ENCODE data around the gene TMEM125. TPM values are rescaled to one million over a fixed set of nuclear protein-coding genes. Genes with fewer than 3 reads are reported as not detected.

TMEM125 gene
- total RNA-seq, 1 experiment from 2014 or later = 3.1 TPM

DNA sequence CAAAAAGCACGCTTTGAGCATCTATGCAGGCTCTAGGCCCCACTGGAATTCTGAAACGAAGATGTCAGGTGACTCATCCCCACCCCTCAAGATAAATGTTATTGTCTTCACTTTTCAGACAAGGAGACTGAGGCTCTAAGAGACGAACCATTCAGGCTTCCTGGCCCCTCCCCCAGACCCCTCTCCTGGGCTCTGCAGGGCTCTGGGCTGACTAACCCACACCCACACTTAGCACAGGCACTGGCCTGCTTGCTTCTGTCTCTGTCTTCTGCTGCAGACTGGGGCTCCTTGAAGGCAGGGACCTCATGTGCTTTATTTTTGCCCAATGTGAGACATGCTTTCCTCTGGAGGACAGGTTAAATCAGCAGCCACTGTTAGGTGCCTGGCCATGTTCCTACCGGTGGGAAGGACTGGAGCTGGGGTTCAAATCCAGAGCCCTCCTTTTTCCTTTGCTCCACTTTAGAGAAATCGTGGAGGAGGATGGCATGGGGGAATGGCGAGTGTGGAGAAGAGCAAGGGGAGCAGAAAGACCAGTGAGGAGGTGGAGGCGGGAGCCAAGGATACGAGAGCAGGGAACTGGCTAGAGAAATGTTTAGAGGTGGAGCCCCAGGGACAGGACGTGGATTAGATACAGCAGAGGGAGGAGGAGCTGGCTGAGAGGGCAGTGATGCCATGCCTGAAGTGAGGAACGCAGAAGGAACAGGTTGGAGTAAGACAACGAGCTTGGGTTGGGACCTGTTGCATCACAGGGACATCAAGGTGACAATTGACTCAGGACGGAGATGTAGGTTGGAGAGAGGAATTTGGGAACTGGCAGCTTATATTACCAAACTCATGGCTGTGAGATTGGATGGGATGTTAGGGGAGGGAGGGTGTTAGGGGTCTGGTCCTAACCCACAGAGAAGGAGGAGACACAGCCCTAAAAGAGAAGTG lies 1.7 kb downstream of the TMEM125 start:
- Mint-ChIP-seq H3K9me3 (ENCODE audit: unreplicated experiment) (no peaks in the 10 kb centered on the region), H3K27me3 (ENCODE audit: insufficient read depth, unreplicated experiment) (peaks cover 11% of the 10 kb centered on the region), H3K4me3 (ENCODE audit: unreplicated experiment) (peak overlapping the region; percentile 66), H3K4me1 (ENCODE audit: insufficient read depth, unreplicated experiment) (peaks cover 9% of the 10 kb centered on the region), H3K36me3 (ENCODE audit: insufficient read depth, unreplicated experiment) (no peaks in the 10 kb centered on the region), H3K27ac (ENCODE audit: low read depth, unreplicated experiment) (no peak overlapping the region)
- POLR2A ChIA-PET = no interaction called here
- BruUV-seq (replicated peaks) = TSS peak; percentile 30
- CTCF ChIA-PET = no interaction called here
- TF ChIP-seq, protein P1, sequence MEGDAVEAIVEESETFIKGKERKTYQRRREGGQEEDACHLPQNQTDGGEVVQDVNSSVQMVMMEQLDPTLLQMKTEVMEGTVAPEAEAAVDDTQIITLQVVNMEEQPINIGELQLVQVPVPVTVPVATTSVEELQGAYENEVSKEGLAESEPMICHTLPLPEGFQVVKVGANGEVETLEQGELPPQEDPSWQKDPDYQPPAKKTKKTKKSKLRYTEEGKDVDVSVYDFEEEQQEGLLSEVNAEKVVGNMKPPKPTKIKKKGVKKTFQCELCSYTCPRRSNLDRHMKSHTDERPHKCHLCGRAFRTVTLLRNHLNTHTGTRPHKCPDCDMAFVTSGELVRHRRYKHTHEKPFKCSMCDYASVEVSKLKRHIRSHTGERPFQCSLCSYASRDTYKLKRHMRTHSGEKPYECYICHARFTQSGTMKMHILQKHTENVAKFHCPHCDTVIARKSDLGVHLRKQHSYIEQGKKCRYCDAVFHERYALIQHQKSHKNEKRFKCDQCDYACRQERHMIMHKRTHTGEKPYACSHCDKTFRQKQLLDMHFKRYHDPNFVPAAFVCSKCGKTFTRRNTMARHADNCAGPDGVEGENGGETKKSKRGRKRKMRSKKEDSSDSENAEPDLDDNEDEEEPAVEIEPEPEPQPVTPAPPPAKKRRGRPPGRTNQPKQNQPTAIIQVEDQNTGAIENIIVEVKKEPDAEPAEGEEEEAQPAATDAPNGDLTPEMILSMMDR (IDR thresholded peaks at IDR 0.05; ENCODE audit: unreplicated experiment) = no peak
- intact Hi-C loops (cut with micrococcal nuclease) = no loop called here
- no peak for DNase-seq (ENCODE audit: unreplicated experiment)

DNA sequence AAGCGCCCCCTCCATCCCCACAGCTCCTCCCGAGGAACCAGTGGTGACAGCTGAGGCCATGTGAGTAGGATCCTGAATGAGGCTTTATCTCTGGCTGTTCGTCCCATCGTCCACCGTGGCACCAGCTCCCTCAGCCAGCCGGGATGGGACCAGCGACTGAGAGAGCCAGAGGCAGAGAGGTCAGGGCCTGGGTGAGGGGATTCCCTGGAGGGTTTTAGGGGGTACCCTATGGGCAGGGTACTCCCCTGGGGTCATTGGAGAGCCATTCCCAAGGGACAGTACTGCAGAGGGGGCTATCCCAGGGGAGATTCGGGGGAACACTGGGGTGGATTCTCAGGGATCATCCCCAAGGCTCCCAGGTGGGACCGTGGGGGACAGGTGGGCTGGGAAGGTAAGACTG lies 2.4 kb downstream of the TMEM125 start:
- Mint-ChIP-seq H3K27me3 (ENCODE audit: insufficient read depth, unreplicated experiment) (peaks cover 11% of the 10 kb centered on the region), H3K4me1 (ENCODE audit: insufficient read depth, unreplicated experiment) (peaks cover 9% of the 10 kb centered on the region), H3K27ac (ENCODE audit: low read depth, unreplicated experiment) (no peak overlapping the region), H3K36me3 (ENCODE audit: insufficient read depth, unreplicated experiment) (no peaks in the 10 kb centered on the region), H3K9me3 (ENCODE audit: unreplicated experiment) (no peaks in the 10 kb centered on the region), H3K4me3 (ENCODE audit: unreplicated experiment) (no peak overlapping the region)
- ChIA-PET CTCF (interaction anchor here (0.5 kb wide), 1 partner anchor 29 kb away, joined by 3 read pairs; no protein-coding TSS in a partner anchor), POLR2A (no interaction called here)
- intact Hi-C loops (cut with micrococcal nuclease) = no loop called here
- no peak for DNase-seq (ENCODE audit: unreplicated experiment)
- BruUV-seq (replicated peaks) = no TSS peak
- TF ChIP-seq, protein P1 (IDR thresholded peaks at IDR 0.05; ENCODE audit: unreplicated experiment) = no peak

DNA sequence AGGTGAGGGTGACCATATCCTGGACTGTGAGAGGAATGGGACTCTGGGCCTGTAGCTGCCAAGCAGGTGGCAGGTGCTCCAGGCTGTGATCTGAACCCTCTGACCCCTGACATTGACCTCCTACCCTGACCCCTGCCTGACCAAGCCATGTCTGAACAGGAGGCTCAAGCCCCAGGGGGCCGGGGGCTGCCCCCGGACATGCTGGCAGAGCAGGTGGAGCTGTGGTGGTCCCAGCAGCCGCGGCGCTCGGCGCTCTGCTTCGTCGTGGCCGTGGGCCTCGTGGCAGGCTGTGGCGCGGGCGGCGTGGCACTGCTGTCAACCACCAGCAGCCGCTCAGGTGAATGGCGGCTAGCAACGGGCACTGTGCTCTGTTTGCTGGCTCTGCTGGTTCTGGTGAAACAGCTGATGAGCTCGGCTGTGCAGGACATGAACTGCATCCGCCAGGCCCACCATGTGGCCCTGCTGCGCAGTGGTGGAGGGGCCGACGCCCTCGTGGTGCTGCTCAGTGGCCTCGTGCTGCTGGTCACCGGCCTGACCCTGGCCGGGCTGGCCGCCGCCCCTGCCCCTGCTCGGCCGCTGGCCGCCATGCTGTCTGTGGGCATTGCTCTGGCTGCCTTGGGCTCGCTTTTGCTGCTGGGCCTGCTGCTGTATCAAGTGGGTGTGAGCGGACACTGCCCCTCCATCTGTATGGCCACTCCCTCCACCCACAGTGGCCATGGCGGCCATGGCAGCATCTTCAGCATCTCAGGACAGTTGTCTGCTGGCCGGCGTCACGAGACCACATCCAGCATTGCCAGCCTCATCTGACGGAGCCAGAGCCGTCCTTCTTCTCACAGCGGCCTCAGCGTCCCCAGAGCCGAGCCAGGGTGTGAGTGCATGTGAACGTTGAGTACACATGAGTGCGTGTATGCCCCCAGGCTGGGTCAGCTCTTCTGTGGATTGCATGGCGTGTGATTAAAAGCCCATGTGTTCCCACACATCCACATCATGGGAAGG lies 3.1 kb downstream of the TMEM125 start:
- no peak overlapping the region for H3K27ac Mint-ChIP-seq (ENCODE audit: low read depth, unreplicated experiment)
- no TSS peak for BruUV-seq (replicated peaks)
- ChIA-PET POLR2A (no interaction called here), CTCF (interaction anchor here (0.5 kb wide), 1 partner anchor 29 kb away, joined by 3 read pairs; no protein-coding TSS in a partner anchor)
- peaks cover 11% of the 10 kb centered on the region for H3K27me3 Mint-ChIP-seq (ENCODE audit: insufficient read depth, unreplicated experiment)
- TF ChIP-seq, protein P1 (IDR thresholded peaks at IDR 0.05; ENCODE audit: unreplicated experiment) = no peak
- H3K4me3 Mint-ChIP-seq (ENCODE audit: unreplicated experiment) = no peak overlapping the region
- intact Hi-C loops (cut with micrococcal nuclease) = no loop called here
- no peaks in the 10 kb centered on the region for H3K36me3 Mint-ChIP-seq (ENCODE audit: insufficient read depth, unreplicated experiment)
- no peaks in the 10 kb centered on the region for H3K9me3 Mint-ChIP-seq (ENCODE audit: unreplicated experiment)
- peaks cover 9% of the 10 kb centered on the region for H3K4me1 Mint-ChIP-seq (ENCODE audit: insufficient read depth, unreplicated experiment)
- no peak for DNase-seq (ENCODE audit: unreplicated experiment)

DNA sequence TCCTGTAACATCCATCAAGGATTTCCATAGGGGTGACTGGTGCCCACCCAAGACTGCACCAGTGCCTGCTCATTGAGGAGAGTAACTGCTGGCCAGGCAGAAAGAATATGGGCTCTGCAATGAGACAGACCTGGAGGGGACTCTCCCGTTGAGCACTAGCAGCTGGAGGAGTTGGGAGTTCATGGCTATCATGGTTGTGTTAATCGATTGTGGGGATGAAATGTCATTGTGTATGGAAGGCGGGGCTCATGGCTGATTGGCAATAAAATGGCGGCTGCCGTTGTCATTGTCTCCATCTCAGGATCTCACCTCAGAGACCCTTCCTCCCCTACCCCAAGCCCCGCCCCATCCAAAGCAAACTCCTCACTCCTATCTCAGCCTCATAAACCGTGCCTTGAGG lies 3.9 kb downstream of the TMEM125 start:
- H3K36me3 Mint-ChIP-seq (ENCODE audit: insufficient read depth, unreplicated experiment) = no peaks in the 10 kb centered on the region
- ChIA-PET CTCF (no interaction called here), POLR2A (no interaction called here)
- H3K4me3 Mint-ChIP-seq (ENCODE audit: unreplicated experiment) = no peak overlapping the region
- peaks cover 9% of the 10 kb centered on the region for H3K4me1 Mint-ChIP-seq (ENCODE audit: insufficient read depth, unreplicated experiment)
- DNase-seq (ENCODE audit: unreplicated experiment) = no peak
- H3K9me3 Mint-ChIP-seq (ENCODE audit: unreplicated experiment) = no peaks in the 10 kb centered on the region
- H3K27ac Mint-ChIP-seq (ENCODE audit: low read depth, unreplicated experiment) = no peak overlapping the region
- intact Hi-C loops (cut with micrococcal nuclease) = no loop called here
- TF ChIP-seq, protein P1 (IDR thresholded peaks at IDR 0.05; ENCODE audit: unreplicated experiment) = no peak
- H3K27me3 Mint-ChIP-seq (ENCODE audit: insufficient read depth, unreplicated experiment) = peaks cover 11% of the 10 kb centered on the region
- no TSS peak for BruUV-seq (replicated peaks)

Measured in MCF 10A (cell line).